Stomach (tissue), 9 donors: ENCODE measurements around the gene ADD1. TPM values are rescaled to one million over a fixed set of nuclear protein-coding genes. Genes with fewer than 3 reads are reported as not detected.

Experiments used
- DNase-seq, 2 donors: peaks; one replicate each; pipeline versions ENCODE4 v3.0.0 to v3.0.0-alpha.2; 2013 to 2019
- H3K27ac ChIP-seq, 5 donors: fragments of 200-600 bp in 4 of 5; sonication (generic) in 4 of 5; one replicate each; pipeline ENCODE4 v1.5.1; 2013 to 2019; ENCODE audit warnings: mild to moderate bottlenecking in 1 of 5, moderate library complexity in 1 of 5
- H3K27me3 ChIP-seq, 3 donors: fragments of 200-600 bp; sonication (generic); one replicate each; pipeline ENCODE4 v1.5.1; 2017 to 2019; ENCODE audit warnings: mixed run types in 1 of 3
- H3K36me3 ChIP-seq, 4 donors: fragments of 200-600 bp; sonication (generic); 1 replicate in 3 of 4; 2 replicates in 1 of 4; pipeline ENCODE4 v1.5.1; 2016 to 2019
- H3K4me1 ChIP-seq, 4 donors: fragments of 200-600 bp; sonication (generic); one replicate each; pipeline ENCODE4 v1.5.1; 2016 to 2019
- H3K4me3 ChIP-seq, 4 donors: fragments of 200-600 bp; sonication (generic) in 3 of 4; one replicate each; pipeline ENCODE4 v1.5.1; 2016 to 2019; ENCODE audit warnings: mild to moderate bottlenecking in 1 of 4
- H3K9me3 ChIP-seq, 4 donors: fragments of 200-600 bp; sonication (generic); one replicate each; pipeline ENCODE4 v1.5.1; 2016 to 2019
- EP300 ChIP-seq: sonication (generic); formaldehyde crosslinking; IDR thresholded peaks from one replicate; pipeline ENCODE4 v1.6.1; 2017; ENCODE audit warnings: antibody characterized with exemption
- POLR2A ChIP-seq, 4 donors: fragments of 450-650 bp; IDR thresholded peaks; one replicate each; pipeline ENCODE4 v1.6.1; 2016; ENCODE audit warnings: antibody characterized with exemption in 4 of 4, control low read depth in 2 of 4, mild to moderate bottlenecking in 1 of 4, moderate library complexity in 1 of 4
- POLR2AphosphoS5 ChIP-seq, 3 donors: sonication (generic); formaldehyde crosslinking; IDR thresholded peaks; one replicate each; pipeline ENCODE4 v1.6.1; 2016; ENCODE audit warnings: antibody characterized with exemption in 3 of 3
- WGBS, 5 donors: extraction: QIAGEN DNeasy Blood & Tissue Kit in 3 of 5; methylation state at CpG; one replicate each; pipeline versions ENCODE4 v1.1.5 to v1.1.7; 2013 to 2018; 5-methylcytosine and 5-hydroxymethylcytosine counted together
- intact Hi-C: fragments of 100-400 bp; cut with DNase I; formaldehyde crosslinking; loops from one replicate; pipeline ENCODE4 v1.15.1; 2023; ENCODE audit warnings: low total_unique reads
- polyA plus RNA-seq, 3 donors: library from polyadenylated mRNA; stranded (reverse); fragments of 200-250 nt; gene quantifications; one replicate each; pipeline ENCODE4 v1.2.3, GENCODE V29; 2013
- total RNA-seq, 5 donors: library from RNA; depleted of rRNA; stranded (reverse); fragments of >200 nt; gene quantifications; one replicate each; pipeline versions ENCODE4 v1.1.0 to v1.2.3, GENCODE V29; 2014 to 2016
- TF ChIP-seq, protein P1 (sequence below), 7 experiments: fragments of 450-650 bp in 4 of 7; fragments of 200-600 bp in 3 of 7; sonication (generic) in 3 of 7; IDR thresholded peaks; one replicate each; pipeline ENCODE4 v1.5.1; 2016 to 2019; ENCODE audit warnings: antibody characterized with exemption in 7 of 7, control low read depth in 2 of 7, mild to moderate bottlenecking in 1 of 7
- donor health status: healthy with polysubstance abuse.
- donor health status: Bipolar disorder and iron deficiency.
- donor health status: healthy.

Gene ADD1
- total and polyA plus RNA-seq, 8 donors, result 103 to 1,174 (median 207) TPM

DNA sequence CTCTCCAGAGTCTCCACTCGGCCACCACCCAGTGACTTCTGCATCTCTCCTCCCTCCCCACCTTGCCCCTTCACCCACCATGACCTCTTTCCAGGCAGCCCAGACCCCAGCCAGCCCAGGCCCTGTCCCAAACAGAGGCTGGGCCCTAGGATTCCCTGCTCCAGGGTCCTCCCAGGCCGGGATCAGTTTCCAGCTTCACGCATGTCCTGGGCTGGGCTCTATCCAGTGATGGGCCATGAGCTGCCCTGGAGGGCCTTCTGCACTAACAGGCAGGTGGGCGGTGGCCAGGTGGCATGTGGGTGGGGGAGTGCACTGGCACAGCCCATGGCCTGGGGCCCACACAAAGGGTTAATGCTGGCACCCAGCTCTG is 20.4 kb upstream of the ADD1 start:
- Histone ChIP-seq H3K27ac (no peak overlapping the region), H3K27me3 (no peaks in the 10 kb centered on the region), H3K4me3 (no peak overlapping the region), H3K4me1 (peaks cover 10 to 28% (median 21%) of the 10 kb centered on the region in 4 donors), H3K9me3 (no peaks in the 10 kb centered on the region), H3K36me3 (peaks cover 50 to 80% (median 78%) of the 10 kb centered on the region in 4 donors)
- TF ChIP-seq EP300 (no peak), POLR2AphosphoS5 (IDR thresholded peaks at IDR 0.05) (no peak), POLR2A (IDR thresholded peaks at IDR 0.05) (no peak)
- TF ChIP-seq, protein P1, sequence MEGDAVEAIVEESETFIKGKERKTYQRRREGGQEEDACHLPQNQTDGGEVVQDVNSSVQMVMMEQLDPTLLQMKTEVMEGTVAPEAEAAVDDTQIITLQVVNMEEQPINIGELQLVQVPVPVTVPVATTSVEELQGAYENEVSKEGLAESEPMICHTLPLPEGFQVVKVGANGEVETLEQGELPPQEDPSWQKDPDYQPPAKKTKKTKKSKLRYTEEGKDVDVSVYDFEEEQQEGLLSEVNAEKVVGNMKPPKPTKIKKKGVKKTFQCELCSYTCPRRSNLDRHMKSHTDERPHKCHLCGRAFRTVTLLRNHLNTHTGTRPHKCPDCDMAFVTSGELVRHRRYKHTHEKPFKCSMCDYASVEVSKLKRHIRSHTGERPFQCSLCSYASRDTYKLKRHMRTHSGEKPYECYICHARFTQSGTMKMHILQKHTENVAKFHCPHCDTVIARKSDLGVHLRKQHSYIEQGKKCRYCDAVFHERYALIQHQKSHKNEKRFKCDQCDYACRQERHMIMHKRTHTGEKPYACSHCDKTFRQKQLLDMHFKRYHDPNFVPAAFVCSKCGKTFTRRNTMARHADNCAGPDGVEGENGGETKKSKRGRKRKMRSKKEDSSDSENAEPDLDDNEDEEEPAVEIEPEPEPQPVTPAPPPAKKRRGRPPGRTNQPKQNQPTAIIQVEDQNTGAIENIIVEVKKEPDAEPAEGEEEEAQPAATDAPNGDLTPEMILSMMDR (IDR thresholded peaks at IDR 0.05), result no peak
- no peak for DNase-seq
- intact Hi-C loops, result no loop called here
- 88 to 92% (median 88%) methylated on average over 3 to 4 of the region's 4 CpGs for WGBS, 5 donors

DNA sequence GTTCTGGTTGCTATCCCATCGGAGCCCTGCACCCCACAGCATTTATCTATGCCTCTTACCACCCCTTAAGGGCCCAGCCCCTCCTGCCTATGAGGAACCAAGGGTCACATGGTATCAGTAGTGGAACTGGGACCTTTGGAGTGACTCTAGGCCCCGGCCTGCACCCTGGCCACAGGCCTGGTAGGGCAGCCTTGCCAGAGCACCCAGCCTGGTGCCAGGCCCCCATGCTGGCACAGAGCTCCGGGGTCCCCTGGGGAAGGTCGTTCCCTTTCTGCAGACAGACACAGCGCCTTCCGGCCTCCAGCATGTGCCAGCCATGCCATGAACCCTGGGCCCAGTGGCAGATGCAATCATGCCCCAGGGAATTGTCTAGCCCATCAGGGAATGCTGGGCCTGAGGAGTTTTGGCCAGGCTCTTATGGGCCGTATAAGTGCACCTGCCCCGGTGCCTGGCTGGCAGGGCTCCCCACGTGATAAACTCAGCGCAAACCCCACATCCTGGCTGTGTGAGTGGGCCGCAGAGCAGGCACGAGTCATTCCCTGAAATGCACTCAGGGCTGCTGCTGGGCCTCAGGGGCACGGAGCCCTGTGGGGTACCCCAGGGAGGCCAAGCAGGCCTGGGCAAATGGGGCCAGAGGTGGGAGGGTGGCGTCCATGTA is 19.8 kb upstream of the ADD1 start:
- TF ChIP-seq POLR2AphosphoS5 (IDR thresholded peaks at IDR 0.05), result no peak
- no peak for TF ChIP-seq POLR2A (IDR thresholded peaks at IDR 0.05)
- TF ChIP-seq, protein P1 (IDR thresholded peaks at IDR 0.05), result no peak
- TF ChIP-seq EP300, result no peak
- no peak overlapping the region for H3K27ac ChIP-seq
- no peak overlapping the region for H3K4me3 ChIP-seq
- 68 to 88% (median 82%) methylated on average over 8 to 14 of the region's 14 CpGs for WGBS, 5 donors
- peaks cover 50 to 85% (median 83%) of the 10 kb centered on the region in 4 donors for H3K36me3 ChIP-seq
- intact Hi-C loops, result no loop called here
- DNase-seq, result no peak
- no peaks in the 10 kb centered on the region for H3K9me3 ChIP-seq
- peaks cover 6 to 22% (median 17%) of the 10 kb centered on the region in 4 donors for H3K4me1 ChIP-seq
- no peaks in the 10 kb centered on the region for H3K27me3 ChIP-seq

DNA sequence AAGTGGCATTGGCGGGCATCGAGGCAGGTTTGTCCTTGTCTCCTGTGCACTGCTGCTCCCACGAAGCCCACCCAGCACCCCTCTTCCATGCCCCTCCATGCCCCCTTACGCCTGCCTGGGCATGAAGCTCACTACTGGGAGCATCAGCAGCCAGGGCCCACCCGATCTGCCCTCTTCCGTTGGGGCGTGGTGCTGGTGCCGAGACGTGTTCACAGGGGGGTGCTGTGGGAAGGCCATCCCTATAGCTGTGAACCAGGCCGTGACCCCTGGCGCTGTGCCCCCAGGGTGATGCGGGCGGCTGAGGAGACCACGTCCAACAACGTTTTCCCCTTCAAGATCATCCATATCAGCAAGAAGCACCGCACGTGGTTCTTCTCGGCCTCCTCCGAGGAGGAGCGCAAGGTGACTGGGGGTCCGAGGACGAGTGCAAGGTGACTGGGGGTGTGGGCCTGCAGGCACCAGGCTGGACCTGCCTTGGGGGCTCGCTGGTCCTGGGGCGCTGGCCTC is 19.3 kb upstream of the ADD1 start:
- Histone ChIP-seq H3K27ac (no peak overlapping the region), H3K36me3 (peaks cover 50 to 91% (median 89%) of the 10 kb centered on the region in 4 donors), H3K27me3 (no peaks in the 10 kb centered on the region), H3K4me1 (peaks cover 0 to 17% (median 11%) of the 10 kb centered on the region in 4 donors), H3K4me3 (no peak overlapping the region), H3K9me3 (no peaks in the 10 kb centered on the region)
- no peak for DNase-seq
- intact Hi-C loops, result no loop called here
- WGBS, 5 donors, result 86 to 91% (median 90%) methylated on average over 14 to 24 of the region's 24 CpGs
- TF ChIP-seq POLR2A (IDR thresholded peaks at IDR 0.05) (no peak), POLR2AphosphoS5 (IDR thresholded peaks at IDR 0.05) (no peak), EP300 (no peak)
- TF ChIP-seq, protein P1 (IDR thresholded peaks at IDR 0.05), result no peak

DNA sequence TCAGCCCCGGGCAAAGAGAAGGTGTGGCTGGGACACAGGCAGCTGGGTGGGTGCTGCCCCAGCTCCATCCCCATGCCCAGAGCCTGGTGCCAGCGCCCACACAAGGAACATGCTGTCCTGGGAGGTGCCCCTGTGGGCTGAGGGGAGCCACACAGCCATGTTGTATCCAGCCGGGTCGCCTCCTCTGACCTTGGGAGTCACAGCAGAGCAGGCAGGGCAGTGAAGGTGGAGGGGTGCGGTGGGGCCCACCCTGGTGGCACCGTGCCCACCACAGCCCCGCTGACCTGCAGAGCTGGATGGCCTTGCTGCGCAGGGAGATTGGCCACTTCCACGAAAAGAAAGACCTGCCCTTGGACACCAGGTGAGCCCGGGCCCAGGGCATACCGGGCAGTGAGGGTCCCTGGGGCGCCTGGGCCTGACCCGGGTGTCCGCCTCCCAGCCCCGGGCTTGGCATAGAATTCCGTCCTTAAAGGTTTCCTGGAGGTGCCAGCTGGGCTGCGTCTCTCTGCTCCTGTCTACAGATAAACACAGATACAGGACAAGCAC is 18.7 kb upstream of the ADD1 start:
- no peak for DNase-seq
- no peak overlapping the region for H3K27ac ChIP-seq
- intact Hi-C loops, result no loop called here
- 57 to 95% (median 90%) methylated on average over 1 to 17 of the region's 17 CpGs for WGBS, 5 donors
- no peaks in the 10 kb centered on the region for H3K9me3 ChIP-seq
- TF ChIP-seq, protein P1 (IDR thresholded peaks at IDR 0.05), result no peak
- no peak for TF ChIP-seq EP300
- no peak for TF ChIP-seq POLR2A (IDR thresholded peaks at IDR 0.05)
- TF ChIP-seq POLR2AphosphoS5 (IDR thresholded peaks at IDR 0.05), result no peak
- H3K36me3 ChIP-seq, result peaks cover 50 to 97% (median 95%) of the 10 kb centered on the region in 4 donors
- H3K4me3 ChIP-seq, result no peak overlapping the region
- H3K4me1 ChIP-seq, result peaks cover 0 to 11% (median 6%) of the 10 kb centered on the region in 4 donors
- no peaks in the 10 kb centered on the region for H3K27me3 ChIP-seq
